NCI-H187 (cell line): ENCODE data around the gene ITGA11.

Source experiments
- DNase-seq, 2 experiments: peaks; one replicate each; lab custom pipeline; 2025; lab: John Stamatoyannopoulos, UW

The ITGA11 gene

DNA sequence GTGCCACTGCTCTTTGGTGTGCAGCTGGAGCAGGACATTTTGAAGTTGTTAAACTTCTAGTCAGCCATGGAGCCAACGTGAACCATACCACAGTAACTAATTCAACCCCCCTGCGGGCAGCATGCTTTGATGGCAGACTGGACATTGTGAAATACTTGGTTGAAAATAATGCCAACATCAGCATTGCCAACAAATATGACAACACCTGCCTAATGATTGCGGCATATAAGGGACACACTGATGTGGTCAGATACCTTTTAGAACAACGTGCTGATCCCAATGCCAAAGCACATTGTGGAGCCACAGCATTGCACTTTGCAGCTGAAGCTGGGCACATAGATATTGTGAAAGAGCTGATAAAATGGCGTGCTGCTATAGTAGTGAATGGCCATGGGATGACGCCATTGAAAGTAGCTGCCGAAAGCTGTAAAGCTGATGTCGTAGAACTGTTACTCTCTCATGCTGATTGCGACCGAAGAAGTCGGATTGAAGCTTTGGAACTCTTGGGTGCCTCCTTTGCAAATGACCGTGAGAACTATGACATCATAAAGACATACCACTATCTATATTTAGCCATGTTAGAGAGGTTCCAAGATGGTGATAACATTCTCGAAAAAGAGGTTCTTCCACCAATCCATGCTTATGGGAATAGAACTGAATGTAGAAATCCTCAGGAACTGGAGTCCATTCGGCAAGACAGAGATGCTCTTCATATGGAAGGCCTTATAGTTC lies 142.2 kb downstream of the ITGA11 start:
- no peak for DNase-seq

DNA sequence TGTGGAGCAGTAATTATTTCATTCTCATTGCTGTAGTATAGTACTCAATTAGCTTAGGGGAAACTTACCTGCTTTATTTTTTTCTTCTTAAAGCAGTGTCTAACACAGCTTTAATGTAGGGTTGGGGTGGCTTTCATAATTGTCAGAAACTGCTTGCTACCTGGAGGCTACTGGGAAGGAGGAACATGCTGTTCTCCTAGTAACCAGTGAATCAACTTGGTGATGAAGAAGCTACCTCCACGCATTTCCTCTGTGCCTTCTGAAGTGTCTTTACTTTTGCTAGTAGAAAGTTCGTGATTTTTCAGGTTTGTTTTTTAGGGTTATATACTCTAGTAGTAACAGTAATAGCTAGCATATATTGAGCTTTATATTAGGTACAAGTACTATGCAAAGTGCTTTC lies 142.9 kb downstream of the ITGA11 start:
- DNase-seq, result no peak

DNA sequence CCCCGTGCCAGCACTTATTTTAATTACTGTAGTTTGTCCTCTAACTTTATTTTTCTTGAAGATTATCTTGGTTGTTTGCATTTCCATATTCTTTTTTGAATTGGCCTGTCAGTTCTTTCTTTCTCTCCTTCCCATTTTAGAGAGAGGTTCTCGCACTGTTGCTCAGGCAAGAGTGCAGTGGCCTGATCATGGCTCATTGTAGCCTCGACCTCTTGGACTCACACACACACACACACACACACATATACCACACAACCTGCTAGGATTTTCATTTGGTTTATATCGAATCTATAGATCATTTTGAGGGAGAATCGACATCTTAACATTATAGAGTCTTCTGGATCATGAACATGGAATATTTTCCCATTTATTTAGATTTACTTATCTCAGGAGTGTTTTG lies 145.7 kb downstream of the ITGA11 start:
- DNase-seq, result no peak

DNA sequence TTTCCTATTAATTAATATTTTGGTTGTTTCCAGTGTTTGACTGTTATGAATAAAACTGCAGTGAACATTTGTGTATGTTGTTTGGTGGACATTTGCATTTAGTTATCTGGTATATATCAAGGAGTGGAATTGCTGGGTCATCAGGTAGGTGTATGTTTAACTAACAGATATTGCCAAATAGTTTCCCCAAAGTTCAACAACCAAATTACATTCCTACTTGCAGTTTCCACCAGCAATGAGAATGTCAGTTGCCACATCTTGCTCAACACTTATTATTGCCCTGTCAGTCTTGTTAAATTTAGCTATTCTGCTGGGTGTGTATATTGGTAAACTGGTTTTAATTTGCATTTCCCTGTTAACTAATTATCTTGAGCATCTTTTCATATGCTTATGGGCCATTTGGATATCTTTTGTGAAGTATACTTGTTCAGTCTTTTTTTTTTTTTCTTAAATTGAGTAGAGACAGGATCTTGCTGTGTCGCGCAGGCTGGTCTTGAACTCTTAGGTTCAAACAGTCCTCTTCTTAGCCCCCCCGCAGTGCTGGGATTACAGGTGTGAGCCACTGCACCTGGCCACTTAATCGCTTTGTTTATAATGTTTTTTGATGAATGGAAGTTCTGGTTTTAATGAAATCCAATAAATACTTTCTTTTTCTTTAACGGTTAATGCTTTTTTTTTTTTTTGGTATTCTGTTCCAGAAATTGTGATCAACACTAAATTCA lies 146.5 kb downstream of the ITGA11 start:
- DNase-seq, result peak; percentile 4 to 5

DNA sequence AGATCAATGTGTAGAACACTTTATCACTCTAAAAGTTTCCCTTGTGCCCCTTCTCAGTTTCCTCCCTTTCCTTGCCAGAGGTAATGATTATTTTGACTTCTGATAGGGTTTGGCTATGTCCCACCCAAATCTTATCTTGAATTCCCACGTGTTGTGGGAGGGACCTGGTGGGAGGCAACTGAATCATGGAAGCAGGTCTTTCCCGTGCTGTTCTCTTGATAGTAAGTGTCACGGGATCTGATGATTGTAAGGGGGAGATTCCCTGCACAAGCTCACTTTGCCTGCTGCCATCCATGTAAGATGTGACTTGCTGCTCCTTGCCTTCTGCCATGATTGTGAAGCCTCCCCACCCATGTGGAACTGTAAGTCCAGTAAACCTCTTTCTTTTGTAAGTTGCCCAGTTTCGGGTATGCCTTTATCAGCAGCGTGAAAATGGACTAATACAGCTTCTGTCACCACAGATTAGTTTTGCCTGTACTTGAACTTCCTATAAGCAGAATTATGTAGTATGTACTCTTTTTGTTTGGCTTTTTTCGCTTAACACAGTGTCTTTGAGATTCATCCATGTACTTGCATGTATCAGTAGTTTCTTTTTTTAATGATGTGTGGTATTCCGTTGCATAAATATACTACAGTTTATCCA lies 147.2 kb downstream of the ITGA11 start:
- DNase-seq, result no peak

DNA sequence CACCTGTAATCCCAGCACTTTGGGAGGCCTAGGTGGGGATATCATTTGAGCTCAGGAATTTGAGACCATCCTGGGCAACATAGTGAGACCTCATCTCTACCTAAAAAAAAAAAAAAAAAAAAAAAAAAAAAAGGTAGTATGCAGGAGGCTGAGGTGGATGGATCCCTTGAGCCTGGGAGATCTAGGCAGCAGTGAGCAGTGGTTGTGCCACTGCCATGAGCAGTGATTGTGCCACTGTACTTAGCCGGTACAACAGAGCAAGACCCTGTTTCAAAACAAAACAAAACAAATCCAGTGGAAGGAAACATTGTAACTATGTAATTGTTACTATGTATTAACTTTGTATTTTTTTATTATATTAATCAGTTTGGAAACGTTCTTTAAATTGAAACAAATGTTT lies 148.6 kb downstream of the ITGA11 start:
- no peak for DNase-seq

DNA sequence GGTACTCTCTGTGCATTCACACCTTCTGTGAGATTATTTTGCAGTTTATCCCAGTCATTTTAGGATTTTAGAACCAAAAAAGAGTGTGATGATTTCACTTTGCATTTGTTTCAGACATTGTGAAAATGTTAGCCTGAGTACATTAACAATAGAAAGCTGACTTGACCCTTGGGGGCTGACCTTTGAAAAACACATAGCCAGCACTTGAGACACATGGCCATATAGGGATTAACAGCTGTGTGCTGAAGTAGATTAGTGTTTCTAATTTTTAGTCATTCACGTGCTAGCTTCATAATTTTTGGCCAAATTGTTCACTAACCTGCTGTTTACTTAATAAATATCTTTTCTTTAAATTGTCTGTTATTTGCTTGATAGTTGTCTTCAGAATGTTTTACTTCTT lies 151.0 kb downstream of the ITGA11 start:
- no peak for DNase-seq

DNA sequence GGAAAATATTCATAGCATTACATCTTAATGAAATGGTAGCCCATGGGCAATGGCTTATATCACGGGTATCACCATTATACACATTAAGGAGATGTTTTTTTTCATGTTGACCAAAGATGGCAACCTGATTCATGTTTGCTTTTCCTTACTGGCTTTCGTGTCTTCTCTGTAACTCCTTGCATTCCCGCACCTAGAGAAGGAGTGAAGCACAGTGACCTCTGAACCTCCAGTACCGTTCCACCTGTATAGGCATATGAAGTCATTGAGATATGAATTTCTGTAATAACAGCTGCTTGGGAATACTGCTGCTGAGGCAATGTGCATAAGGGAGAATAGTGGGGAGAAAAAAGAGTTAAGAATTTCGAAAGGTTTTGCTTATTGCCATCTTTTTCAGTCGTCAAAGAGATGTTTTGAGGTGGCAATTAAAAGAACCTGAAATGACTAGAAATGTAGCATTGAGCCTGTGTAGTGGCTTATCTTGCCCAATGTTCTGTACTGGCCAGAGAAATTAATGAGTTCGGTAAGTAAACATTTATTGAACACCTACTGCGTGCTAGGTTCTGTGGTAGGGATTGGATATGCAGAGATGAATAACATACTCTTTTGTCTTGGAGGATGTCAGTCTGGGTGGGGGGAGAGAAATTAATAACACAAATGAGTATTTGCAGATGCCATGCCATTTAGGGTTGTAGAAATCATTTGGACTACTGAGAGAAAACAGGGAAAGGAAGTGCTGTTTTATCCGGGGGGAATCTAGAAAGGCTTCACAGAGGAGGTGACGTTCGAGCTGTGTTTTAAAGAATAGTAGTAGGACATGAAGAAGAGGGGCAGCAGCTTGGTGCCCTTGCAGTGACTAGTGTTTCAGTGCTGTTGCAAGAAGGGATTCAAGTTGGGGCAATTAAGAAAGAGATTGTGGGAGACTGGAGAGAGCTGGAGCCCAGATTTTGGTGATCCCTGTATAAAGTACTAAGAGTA lies 151.9 kb downstream of the ITGA11 start:
- DNase-seq, result no peak

DNA sequence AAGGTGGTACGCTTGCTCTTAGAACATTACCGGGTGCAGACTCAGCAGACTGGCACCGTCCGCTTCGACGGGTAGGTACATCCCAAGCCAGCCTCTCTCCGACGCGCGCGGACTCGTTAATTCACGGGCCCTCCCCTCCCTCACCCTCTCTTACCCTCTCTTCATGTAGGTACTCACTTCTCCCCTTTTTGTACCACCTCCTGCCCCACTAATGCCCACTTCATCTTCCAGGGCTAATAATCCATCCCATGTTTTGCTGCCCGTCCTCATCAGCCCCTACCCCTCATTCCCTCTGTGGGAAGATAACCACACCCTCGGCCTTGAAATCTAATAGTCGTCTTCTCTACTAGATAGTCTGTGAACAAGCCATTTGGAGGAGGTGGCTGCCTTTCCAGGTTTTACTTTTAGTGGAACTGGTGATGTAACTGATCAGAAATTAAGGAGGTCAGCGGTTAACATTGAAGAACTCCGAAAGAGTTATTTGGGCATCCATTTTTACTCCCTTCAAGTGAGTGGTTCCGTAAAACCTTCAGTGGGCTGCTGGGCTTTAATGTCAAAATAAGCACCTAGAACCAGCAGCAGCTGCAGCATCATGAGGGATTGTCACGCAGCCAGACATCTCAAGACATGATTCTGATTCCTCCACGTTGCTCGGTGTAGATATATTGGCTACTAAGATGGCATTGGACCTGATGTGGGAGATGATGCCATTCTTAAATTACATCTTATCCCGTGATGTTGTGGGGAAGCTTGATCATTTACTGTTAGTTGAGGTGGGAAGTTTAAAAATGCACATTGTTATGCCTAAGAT lies 153.2 kb downstream of the ITGA11 start:
- peak; percentile 15 to 45 for DNase-seq

DNA sequence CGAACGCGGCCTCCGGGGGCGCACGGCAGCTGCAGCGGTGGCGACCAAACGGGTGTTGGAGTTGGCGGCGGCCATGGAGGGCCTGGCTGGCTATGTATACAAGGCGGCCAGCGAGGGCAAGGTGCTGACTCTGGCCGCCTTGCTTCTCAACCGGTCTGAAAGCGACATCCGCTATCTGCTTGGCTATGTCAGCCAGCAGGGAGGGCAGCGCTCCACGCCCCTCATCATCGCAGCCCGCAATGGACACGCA lies 153.7 kb downstream of the ITGA11 start:
- no peak for DNase-seq

DNA sequence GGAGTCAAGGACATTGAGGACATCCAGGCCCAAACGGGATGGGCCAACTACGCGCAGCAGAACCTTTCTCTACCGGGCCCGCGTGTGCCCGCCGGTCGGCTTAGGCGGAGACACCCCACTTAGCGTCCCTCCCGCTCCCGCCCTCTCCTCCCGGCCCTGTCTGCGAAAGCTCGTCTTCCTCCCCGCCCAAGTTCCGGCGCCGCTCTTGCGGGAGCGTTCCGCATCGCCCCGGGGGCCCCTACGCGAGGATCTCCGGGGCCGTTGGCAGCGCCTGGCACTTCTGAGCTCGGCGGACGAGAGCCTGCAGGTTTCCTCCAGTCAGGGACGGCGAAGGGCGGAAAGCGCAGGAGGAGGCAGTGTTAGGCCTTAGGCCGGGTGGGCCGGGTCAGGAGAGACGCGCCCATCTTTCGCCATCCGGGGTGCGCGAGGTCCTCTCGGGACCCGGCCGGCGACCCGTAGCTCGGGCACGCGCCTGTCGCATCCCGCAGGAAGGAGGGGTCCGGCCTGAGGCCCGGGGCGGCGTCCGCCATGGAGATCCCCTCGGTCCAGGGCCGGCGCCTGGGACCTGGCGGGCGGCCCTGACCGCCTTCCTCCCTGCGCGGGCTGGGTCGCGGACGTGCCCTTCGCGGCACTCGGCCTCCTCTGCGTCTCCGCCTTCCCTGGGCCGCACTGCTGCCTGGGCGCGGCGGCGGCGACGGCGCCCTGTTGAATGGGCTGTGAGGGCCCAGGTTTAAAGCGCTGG lies 154.2 kb downstream of the ITGA11 start, which contains the start of gene FEM1B:
TSS of gene FEM1B (plus strand) at position 143 of the 742 bp plus-strand sequence. CDS start 673 bp downstream, outside the sequence.
- peak; percentile 83 to 88 for DNase-seq

DNA sequence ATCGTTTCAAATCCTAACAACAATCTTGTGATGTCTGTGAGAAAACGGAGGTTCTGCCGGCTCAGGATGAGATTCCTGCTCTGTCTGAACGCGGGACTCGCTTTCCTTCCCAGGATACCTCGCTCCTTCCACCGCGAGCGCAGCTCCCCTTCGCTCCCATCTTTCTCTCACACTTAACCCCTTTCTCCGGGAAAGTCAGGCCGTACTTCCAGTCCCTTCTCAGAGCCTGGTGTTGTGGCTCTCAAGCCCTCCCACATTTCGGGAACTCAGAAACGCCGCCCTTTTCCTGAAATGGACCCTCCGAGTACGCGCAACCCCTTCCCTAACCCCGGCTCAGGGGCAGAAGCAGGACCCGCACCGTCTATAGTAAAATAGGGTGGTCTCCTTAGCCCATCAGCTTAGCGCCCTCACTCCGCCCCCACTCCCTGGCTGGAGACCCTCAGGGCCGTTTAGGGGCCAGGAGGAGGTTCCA lies 154.8 kb downstream of the ITGA11 start:
- DNase-seq, result peak; percentile 21 to 77

DNA sequence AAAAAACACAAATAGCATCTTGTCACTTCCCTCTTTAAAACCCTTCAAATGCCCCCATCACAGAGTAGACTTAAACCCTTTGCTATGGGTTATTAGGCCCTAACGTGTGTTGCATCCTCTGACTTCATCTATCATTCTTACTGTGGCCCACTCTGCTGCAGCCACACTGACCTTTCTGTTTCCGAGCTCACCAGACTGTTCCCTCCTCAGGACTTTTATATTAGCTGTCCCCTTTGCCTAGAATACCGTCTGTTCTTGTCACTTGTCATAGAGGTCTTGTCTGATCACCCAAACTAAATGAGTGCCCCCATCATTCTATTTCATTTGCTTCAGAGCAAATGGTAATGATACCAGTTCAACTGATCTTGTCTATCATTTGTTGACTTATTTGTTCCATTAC lies 155.3 kb downstream of the ITGA11 start:
- DNase-seq, result no peak

DNA sequence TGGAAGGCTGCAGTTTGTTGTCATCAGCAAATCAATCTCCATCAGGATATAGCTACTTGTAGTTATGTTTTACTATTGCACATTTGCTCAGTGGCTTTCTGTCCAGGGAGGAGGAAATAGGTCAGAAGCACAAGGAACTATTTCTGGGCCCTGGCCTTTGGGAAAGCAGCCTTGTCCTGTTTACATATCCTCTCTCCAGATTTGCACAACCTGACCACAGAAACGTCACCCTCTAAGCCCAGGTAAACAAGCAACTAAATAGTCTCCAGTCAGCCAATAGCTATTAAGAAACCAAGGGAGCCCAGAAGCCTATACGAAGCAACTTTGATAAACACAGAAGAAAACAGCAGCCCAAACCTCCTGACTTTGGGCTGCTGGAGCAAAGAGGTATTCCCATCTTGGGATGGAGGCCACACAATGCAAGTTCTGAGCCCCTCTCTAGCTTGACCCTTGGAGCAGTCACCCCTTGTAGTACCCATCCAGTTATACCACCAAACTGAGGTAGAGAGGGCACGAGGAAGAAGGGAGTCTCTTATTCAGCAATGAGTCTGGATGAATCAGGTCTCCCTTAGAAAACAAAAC lies 156.7 kb downstream of the ITGA11 start:
- no peak for DNase-seq

DNA sequence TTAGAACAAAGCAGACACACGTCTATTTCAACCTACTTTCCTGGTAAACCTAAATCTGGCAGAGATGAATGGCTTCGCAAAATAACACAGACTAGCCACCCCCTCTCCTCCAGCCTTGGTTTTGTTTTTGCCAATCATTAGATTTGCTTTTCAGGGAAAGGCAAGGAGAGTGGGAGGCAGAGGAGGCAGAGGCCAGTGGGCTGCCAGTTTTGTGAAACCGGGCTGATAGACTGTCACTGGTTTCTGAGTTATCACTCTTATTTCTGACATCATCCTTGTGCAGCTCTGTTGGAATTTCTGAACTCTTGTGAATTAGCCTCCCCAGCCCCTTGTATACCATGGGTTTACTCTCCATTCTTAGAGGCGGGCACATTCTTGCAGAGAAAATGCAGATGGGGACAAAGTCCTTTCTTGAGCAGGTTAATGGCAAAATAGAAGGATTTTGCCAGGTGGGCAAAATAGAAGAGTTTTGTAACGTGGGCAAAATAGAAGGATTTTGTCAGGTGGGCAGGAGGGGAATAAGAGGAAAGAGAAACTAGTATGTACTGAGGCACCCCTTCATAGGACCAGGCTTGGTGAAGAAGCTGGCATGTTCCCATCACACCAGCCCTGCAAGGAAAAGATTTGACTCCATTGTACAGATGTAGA lies 157.6 kb downstream of the ITGA11 start:
- no peak for DNase-seq

DNA sequence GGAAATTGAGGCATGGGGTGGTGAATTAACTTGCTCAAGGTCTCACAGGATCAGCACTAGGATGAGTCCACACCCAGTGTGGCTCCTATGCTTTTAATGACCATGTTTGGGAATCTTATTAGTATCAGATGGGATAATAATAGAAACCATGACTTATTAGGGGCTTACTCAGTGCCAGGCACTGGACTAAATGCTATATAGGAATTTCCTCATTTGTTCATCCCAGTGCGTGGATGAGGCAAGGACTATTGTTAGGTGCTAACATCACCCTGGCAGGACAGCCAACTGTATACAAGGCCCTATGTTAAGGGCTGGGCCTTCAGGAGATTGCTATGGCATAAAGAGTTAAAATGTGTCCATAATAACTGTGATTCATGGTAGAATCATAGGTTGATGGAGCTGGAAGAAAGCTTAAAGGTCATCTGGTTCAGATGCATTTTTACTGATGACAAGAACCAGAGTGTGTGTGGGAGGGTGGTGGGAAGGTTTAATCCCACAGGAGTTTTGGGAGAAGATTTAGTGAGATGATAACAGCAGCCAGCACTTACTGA lies 159.2 kb downstream of the ITGA11 start:
- DNase-seq, result no peak

DNA sequence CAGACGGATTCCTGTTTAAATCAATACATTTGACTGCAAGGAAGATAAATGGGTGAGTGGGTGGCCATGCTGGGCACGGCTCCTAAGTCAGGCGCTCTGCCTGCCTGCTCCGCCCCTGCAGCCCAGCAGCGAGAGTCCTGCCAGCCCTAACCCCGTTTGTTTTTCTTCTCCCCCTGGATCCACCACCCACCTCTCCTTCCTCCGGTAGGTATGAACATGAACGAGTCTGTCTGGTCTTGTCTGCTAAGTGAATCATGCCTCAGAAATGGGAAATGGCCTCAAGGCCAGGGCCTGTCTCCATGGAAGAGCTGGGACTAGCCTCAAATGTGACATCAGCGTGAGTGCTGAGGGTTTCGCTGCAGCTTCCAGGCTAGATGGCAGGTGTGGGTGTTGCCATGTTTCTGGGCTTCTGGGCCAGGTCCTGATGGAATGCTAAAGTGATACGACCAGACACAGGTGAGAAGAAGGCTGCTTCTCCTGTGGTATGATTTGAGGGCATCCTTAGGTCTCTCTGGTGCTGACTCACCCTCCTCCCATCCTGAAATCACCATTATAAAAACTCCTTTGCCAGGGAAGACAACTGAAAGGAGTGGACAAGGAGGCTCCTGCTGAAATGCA lies 160.0 kb downstream of the ITGA11 start:
- no peak for DNase-seq

DNA sequence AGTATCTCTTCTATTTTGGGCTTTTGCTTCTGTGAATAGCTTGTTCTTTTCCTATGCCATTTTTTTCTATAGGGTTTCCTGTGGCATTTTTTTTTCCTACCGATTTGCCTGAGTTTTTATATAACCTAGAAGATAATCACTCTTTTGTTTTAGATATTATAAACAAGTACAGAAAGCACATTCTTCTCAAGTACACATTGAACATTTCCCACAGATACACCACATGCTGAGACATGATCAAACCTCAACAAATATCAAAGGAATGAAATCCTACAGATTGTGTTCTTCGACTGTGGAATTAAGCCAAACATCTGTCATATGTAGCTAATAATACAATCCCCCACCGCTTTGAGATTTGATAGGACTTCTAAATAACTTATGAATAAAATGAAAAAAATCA lies 163.6 kb downstream of the ITGA11 start:
- DNase-seq, result no peak

DNA sequence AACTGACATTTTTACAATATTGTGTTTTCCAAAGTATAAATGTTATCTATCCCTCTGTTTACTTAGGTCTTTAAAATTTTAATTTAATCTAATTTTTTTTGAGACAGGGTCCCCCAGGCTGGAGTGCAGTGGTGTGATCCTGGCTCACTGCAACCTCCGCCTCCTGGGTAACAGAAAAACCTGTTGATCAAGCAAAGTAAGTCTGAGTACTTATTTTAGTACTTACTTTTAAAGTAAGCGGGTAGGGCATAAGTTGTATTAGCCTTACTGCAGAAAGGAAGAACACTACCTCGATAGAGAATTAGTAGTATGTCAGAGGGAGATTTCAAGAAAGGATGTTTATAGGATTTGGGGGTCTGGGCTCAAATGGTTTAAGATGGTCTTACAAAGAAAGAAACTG lies 166.3 kb downstream of the ITGA11 start:
- DNase-seq, result no peak
